H1 (cell line): ENCODE data around the gene EPB41L2. TPM values are rescaled to one million over a fixed set of nuclear protein-coding genes. Genes with fewer than 3 reads are reported as not detected.

ENCODE experiments used
- CTCF ChIA-PET: fragments of 300-600 bp; sonication (Branson Sonifier 250); formaldehyde crosslinking; loops from one replicate; lab custom pipeline; 2021; ENCODE audit not compliant: partially characterized antibody; lab: Charles Lee
- POLR2A ChIA-PET: fragments of 300-600 bp; sonication (Branson Sonifier 250); formaldehyde crosslinking; loops from one replicate; lab custom pipeline; 2021; ENCODE audit warnings: inconsistent platforms; ENCODE audit not compliant: partially characterized antibody; lab: Charles Lee
- DNase-seq, 2 experiments: peaks; one replicate each; pipeline versions ENCODE4 v3.0.0 to v3.0.0-alpha.2; 2010 to 2022; ENCODE audit warnings: low spot score in 2 of 2, low read depth in 1 of 2, mixed read lengths in 1 of 2
- FAIRE-seq: peaks from 2 replicates; lab custom pipeline; 2011; peaks lifted over from hg19 to GRCh38; lab: Jason Lieb, UNC
- H2AFZ ChIP-seq: 2 replicates; pipeline ENCODE4 v1.8.1; 2012; ENCODE audit warnings: low read length, inconsistent platforms
- H2AK5ac ChIP-seq: 2 replicates; pipeline ENCODE4 v1.6.1; 2013; ENCODE audit warnings: low read depth, low read length
- H2BK120ac ChIP-seq: replicated peaks from 2 replicates; pipeline ENCODE3; 2013; ENCODE audit warnings: low read depth, low read length, inconsistent platforms
- H2BK12ac ChIP-seq: 2 replicates; pipeline ENCODE4 v1.6.1; 2013; ENCODE audit warnings: low read depth, low read length
- H2BK15ac ChIP-seq: 2 replicates; pipeline ENCODE4 v1.6.1; 2013; ENCODE audit warnings: low read length
- H2BK20ac ChIP-seq: 2 replicates; pipeline ENCODE4 v1.6.1; 2013; ENCODE audit warnings: low read length
- H2BK5ac ChIP-seq: 2 replicates; pipeline ENCODE4 v1.6.1; 2013; ENCODE audit warnings: low read depth, low read length
- H3K14ac ChIP-seq: 2 replicates; pipeline ENCODE4 v1.6.1; 2013; ENCODE audit warnings: inconsistent platforms; ENCODE audit not compliant: insufficient read length
- H3K18ac ChIP-seq: 2 replicates; pipeline ENCODE4 v1.6.1; 2013; ENCODE audit warnings: low read length; ENCODE audit errors: extremely low read depth
- H3K23ac ChIP-seq: 2 replicates; pipeline ENCODE4 v1.6.1; 2013; ENCODE audit warnings: inconsistent platforms; ENCODE audit not compliant: insufficient read length
- H3K23me2 ChIP-seq: 2 replicates; pipeline ENCODE4 v1.6.1; 2013; ENCODE audit warnings: low read depth, low read length
- H3K27ac ChIP-seq: 2 replicates; pipeline ENCODE4 v1.6.1; 2011; ENCODE audit warnings: low read depth, low read length, inconsistent platforms
- H3K27me3 ChIP-seq, 4 experiments: replicated peaks in 1 of 4; 1 replicate in 1 of 4; 2 replicates in 3 of 4; pipeline versions ENCODE4 v1.6.1 to v1.8.1; 2011 to 2013; ENCODE audit warnings: low read length in 3 of 4, mild to moderate bottlenecking in 3 of 4, inconsistent platforms in 2 of 4, mixed read lengths in 2 of 4, moderate library complexity in 1 of 4; ENCODE audit not compliant: control insufficient read depth in 3 of 4, insufficient read depth in 3 of 4; ENCODE audit errors: extremely low read depth in 1 of 4
- H3K36me3 ChIP-seq, 4 experiments: 2 replicates each; pipeline versions ENCODE4 v1.6.1 to v1.8.1; 2011 to 2013; ENCODE audit warnings: mild to moderate bottlenecking in 4 of 4, low read length in 3 of 4, moderate library complexity in 2 of 4, control low read depth in 1 of 4, inconsistent platforms in 1 of 4; ENCODE audit not compliant: insufficient read depth in 4 of 4, control insufficient read depth in 2 of 4
- H3K4ac ChIP-seq: replicated peaks from 2 replicates; pipeline ENCODE3; 2013; ENCODE audit warnings: low read length, low read depth, mixed read lengths, inconsistent platforms; ENCODE audit not compliant: insufficient read length
- H3K4me1 ChIP-seq, 4 experiments: replicated peaks in 1 of 4; 1 replicate in 1 of 4; 2 replicates in 3 of 4; pipeline versions ENCODE4 v1.6.1 to v1.8.1; 2011 to 2013; ENCODE audit warnings: low read length in 3 of 4, inconsistent platforms in 2 of 4, mixed read lengths in 1 of 4; ENCODE audit not compliant: insufficient read depth in 4 of 4, control insufficient read depth in 3 of 4
- H3K4me2 ChIP-seq, 2 experiments: 2 replicates each; pipeline versions ENCODE4 v1.6.1 to v1.8.1; 2011 to 2013; ENCODE audit warnings: low read depth in 2 of 2, low read length in 2 of 2, control low read depth in 1 of 2, inconsistent platforms in 1 of 2, mild to moderate bottlenecking in 1 of 2; ENCODE audit not compliant: insufficient read depth in 1 of 2
- H3K4me3 ChIP-seq, 4 experiments: fragments of 200-600, 300-600 bp in 1 of 4; sonication (generic), shearing (Covaris generic), sonication (Bioruptor Twin) in 1 of 4; 2 replicates each; pipeline versions ENCODE4 v1.5.1 to v1.8.1; 2011 to 2016; ENCODE audit warnings: low read length in 4 of 4, low read depth in 3 of 4, control low read depth in 2 of 4, inconsistent platforms in 2 of 4, mild to moderate bottlenecking in 2 of 4, mixed read lengths in 1 of 4, moderate library complexity in 1 of 4; ENCODE audit not compliant: insufficient read depth in 2 of 4; ENCODE audit errors: extremely low read depth in 1 of 4
- H3K56ac ChIP-seq: replicated peaks from 2 replicates; pipeline ENCODE3; 2013; ENCODE audit warnings: low read depth, mild to moderate bottlenecking, mixed read lengths, low read length, inconsistent platforms; ENCODE audit not compliant: insufficient read length
- H3K79me1 ChIP-seq: 2 replicates; pipeline ENCODE4 v1.6.1; 2013; ENCODE audit warnings: low read depth, low read length, control low read depth
- H3K79me2 ChIP-seq, 2 experiments: 2 replicates each; pipeline versions ENCODE4 v1.6.1 to v1.8.1; 2012 to 2013; ENCODE audit warnings: low read length in 2 of 2, mild to moderate bottlenecking in 2 of 2, inconsistent platforms in 1 of 2; ENCODE audit not compliant: insufficient read depth in 2 of 2, control insufficient read depth in 1 of 2
- H3K9ac ChIP-seq, 4 experiments: replicated peaks in 1 of 4; 1 replicate in 1 of 4; 2 replicates in 3 of 4; pipeline versions ENCODE4 v1.6.1 to v1.8.1; 2011 to 2013; ENCODE audit warnings: low read depth in 3 of 4, low read length in 3 of 4, control low read depth in 2 of 4, mild to moderate bottlenecking in 2 of 4, moderate library complexity in 2 of 4, inconsistent platforms in 1 of 4; ENCODE audit errors: extremely low read depth in 1 of 4
- H3K9me3 ChIP-seq, 2 experiments: 2 replicates each; pipeline versions ENCODE4 v1.6.1 to v1.8.1; 2012 to 2013; ENCODE audit warnings: mild to moderate bottlenecking in 2 of 2, moderate library complexity in 2 of 2, control low read depth in 1 of 2, inconsistent platforms in 1 of 2, low read depth in 1 of 2, low read length in 1 of 2, mixed read lengths in 1 of 2; ENCODE audit not compliant: insufficient read depth in 2 of 2
- H4K20me1 ChIP-seq, 2 experiments: replicated peaks in 1 of 2; 2 replicates each; pipeline versions ENCODE3 to v1.8.1; 2011 to 2013; ENCODE audit warnings: inconsistent platforms in 2 of 2, low read length in 2 of 2, mild to moderate bottlenecking in 1 of 2; ENCODE audit not compliant: insufficient read depth in 2 of 2, control insufficient read depth in 1 of 2
- H4K5ac ChIP-seq: 2 replicates; pipeline ENCODE4 v1.6.1; 2013; ENCODE audit warnings: low read length, low read depth, mixed read lengths, inconsistent platforms; ENCODE audit not compliant: insufficient read length
- H4K8ac ChIP-seq: 2 replicates; pipeline ENCODE4 v1.8.0; 2013; ENCODE audit warnings: mild to moderate bottlenecking, moderate library complexity, low read length, inconsistent platforms; ENCODE audit not compliant: insufficient read depth; ENCODE audit errors: extremely low read depth
- H4K91ac ChIP-seq: replicated peaks from 2 replicates; pipeline ENCODE3; 2013; ENCODE audit warnings: low read length, mixed read lengths, inconsistent platforms; ENCODE audit not compliant: insufficient read length
- CBX5 ChIP-seq: fragments of 300-800, 300-1000 bp; sonication (generic); IDR thresholded peaks from 2 replicates; pipeline ENCODE4 v1.7.1; 2016; ENCODE audit warnings: antibody characterized with exemption, low read length, low read depth
- CTBP2 ChIP-seq: IDR thresholded peaks from 2 replicates; pipeline ENCODE4 v1.7.0; 2011; ENCODE audit warnings: borderline replicate concordance, mild to moderate bottlenecking, moderate library complexity, mixed read lengths, low read length; ENCODE audit not compliant: insufficient read depth, insufficient read length
- KDM5A ChIP-seq: fragments of 200-600 bp; IDR thresholded peaks from 2 replicates; pipeline ENCODE4 v1.7.1; 2012; ENCODE audit warnings: mild to moderate bottlenecking, low read length, inconsistent platforms, mixed read lengths
- TAF1 ChIP-seq: IDR thresholded peaks from 2 replicates; pipeline ENCODE4 v1.6.1; 2011; ENCODE audit warnings: mild to moderate bottlenecking, low read depth, low read length
- TBP ChIP-seq: IDR thresholded peaks from 2 replicates; pipeline ENCODE4 v1.6.1; 2011; ENCODE audit warnings: low read depth, low read length, improper control_type of control experiment
- WGBS, 2 experiments: shearing (Covaris generic) in 1 of 2; methylation state at CpG; one replicate each; pipeline versions ENCODE4 v1.1.6 to v1.1.7; 2013 to 2015; ENCODE audit warnings: low lambda C conversion rate in 2 of 2, mixed read lengths in 2 of 2, inconsistent platforms in 1 of 2, low coverage in 1 of 2, missing lambda C conversion rate in 1 of 2; ENCODE audit not compliant: insufficient replicate concordance in 2 of 2, insufficient coverage in 1 of 2, insufficient read length in 1 of 2; ENCODE audit errors: extremely low coverage in 1 of 2, missing lambda C conversion rate in 1 of 2; 5-methylcytosine and 5-hydroxymethylcytosine counted together
- polyA plus RNA-seq, 7 experiments: library from polyadenylated mRNA; depleted of rRNA in 3 of 7; stranded (reverse) in 5 of 7; unstranded in 2 of 7; fragments of >200 nt in 5 of 7; fragments of 200-250 nt in 2 of 7; gene quantifications; 1 replicate in 5 of 7; 2 replicates in 1 of 7; 4 replicates in 1 of 7; pipeline versions ENCODE4 v1.2.1 to v1.2.3, GENCODE V29; 2011 to 2013; ENCODE audit warnings: missing spikeins in 2 of 7, mixed read lengths in 2 of 7
- total RNA-seq: library from RNA; stranded (reverse); fragmentation: NEBNext Ultra II Directional; extraction: Animal tissue kit (Norgen Biotek cat#: 25700); gene quantifications from 2 replicates; pipeline ENCODE4 v1.2.1, GENCODE V29; 2021

EPB41L2 gene
- total and polyA plus RNA-seq, 2 of the 8 experiments (the other 6 are each of a cell fraction or from before 2014, with no cell fraction given) = 22.5 to 123 TPM

- Histone ChIP-seq H4K8ac (no peak overlapping the region), H2BK20ac (no peak overlapping the region), H3K79me1 (no peaks in the 10 kb centered on the region), H3K4ac (no peak overlapping the region), H3K9me3 (no peaks in the 10 kb centered on the region), H3K18ac (no peak overlapping the region), H3K4me1 (peaks cover under 1 to 8% (median 3%) of the 10 kb centered on the region in 4 experiments; a peak in 5 of 7 replicates), H3K9ac (no peak overlapping the region), H3K4me2 (no peak overlapping the region), H2AFZ (no peak overlapping the region), H4K5ac (no peak overlapping the region), H4K91ac (no peak overlapping the region), H4K20me1 (no peaks in the 10 kb centered on the region), H3K56ac (no peak overlapping the region), H3K79me2 (no peaks in the 10 kb centered on the region), H3K4me3 (no peak overlapping the region), H3K27ac (no peak overlapping the region), H3K23ac (no peak overlapping the region), H3K14ac (no peak overlapping the region), H3K36me3 (no peaks in the 10 kb centered on the region), H2BK5ac (no peak overlapping the region), H2BK15ac (no peak overlapping the region), H3K27me3 (no peaks in the 10 kb centered on the region), H2AK5ac (no peak overlapping the region), H2BK12ac (no peak overlapping the region), H3K23me2 (no peaks in the 10 kb centered on the region), H2BK120ac (no peak overlapping the region)
- ChIA-PET CTCF (interaction anchor here (0.9 to 1.5 kb wide), 3 partner anchors 11 to 584 kb away, joined by 3 read pairs; no protein-coding TSS in a partner anchor), POLR2A (no interaction called here)
- no peak for TF ChIP-seq TBP
- no peak for TF ChIP-seq KDM5A
- TF ChIP-seq CTBP2 = no peak
- no peak for TF ChIP-seq CBX5
- no peak for TF ChIP-seq TAF1
- no peak for FAIRE-seq
- no peak for DNase-seq
- WGBS, 2 experiments = 85% methylated on average over 3 of the region's 3 CpGs; no CpG with 5 or more reads in 1 of the 2 experiments
Measured at GRCh38 chr6:130836055-130836640, 226.9 kb downstream of the EPB41L2 start.
